GM18508 (cell line): ENCODE results near the gene ARAP1.

Experiments used
- ATAC-seq: cut with Tn5 transposase; IDR thresholded peaks from one replicate; pipeline ENCODE4 v1.9.1; 2021; ENCODE audit warnings: moderate number of reproducible peaks; ENCODE audit not compliant: insufficient read depth, unreplicated experiment

ARAP1 gene

GRCh38 chr11:72672597-72673238, 79.5 kb downstream of the ARAP1 start:
- no peak for ATAC-seq

DNA sequence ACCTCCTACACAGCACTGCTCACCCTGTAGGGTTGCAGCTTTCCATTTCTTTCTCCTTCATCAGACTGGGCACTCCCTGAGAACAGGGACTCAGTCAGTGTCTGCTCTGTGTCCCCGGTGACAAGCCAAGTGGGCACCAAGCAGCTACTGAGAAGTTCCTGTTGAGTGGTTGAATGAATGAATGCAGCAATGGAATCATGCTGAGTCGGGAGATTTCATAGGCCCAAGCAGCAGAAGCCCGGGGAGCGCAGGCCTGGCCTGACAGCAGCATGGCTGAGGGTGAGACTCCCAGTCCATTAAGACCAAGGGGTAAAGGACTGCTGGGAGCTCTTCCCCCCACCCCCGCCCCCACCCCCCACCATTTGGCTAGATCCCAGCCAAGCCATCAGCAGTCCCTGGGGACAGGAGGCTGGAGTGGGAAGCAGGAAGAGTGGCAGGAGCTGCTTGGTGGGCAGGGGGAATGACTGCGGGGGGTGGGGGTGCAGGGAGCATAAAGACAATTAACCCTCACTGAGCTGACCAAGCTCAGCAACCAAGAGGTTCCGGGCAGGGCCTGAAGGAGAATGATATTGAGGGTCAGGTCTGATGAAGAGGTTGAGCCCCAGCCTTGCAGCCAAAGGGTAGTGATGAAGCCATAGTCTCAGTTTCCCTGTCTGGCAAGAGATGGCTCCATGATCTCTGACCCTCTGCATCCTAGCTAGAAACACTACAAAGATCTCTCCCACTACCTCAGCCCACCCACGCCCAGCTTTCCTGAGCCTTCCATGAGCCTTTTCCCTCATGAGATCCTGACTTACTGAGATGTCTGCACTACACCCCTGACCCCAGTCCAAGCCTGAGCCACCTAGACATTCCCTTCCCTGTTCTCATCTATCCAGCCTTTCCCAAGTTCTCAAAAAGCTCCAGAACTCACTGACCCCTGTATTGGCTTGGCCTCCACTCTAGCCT, 80.8 kb downstream of the ARAP1 start:
- no peak for ATAC-seq

- ATAC-seq = no peak
Measured at GRCh38 chr11:72670041-72670440, 82.2 kb downstream of the ARAP1 start.

GRCh38 chr11:72669527-72669926, 82.7 kb downstream of the ARAP1 start:
- ATAC-seq = no peak

- peak; percentile 75 for ATAC-seq
Measured at GRCh38 chr11:72668629-72669347, 83.4 kb downstream of the ARAP1 start.

GRCh38 chr11:72665911-72666472, 86.2 kb downstream of the ARAP1 start:
- ATAC-seq = no peak

DNA sequence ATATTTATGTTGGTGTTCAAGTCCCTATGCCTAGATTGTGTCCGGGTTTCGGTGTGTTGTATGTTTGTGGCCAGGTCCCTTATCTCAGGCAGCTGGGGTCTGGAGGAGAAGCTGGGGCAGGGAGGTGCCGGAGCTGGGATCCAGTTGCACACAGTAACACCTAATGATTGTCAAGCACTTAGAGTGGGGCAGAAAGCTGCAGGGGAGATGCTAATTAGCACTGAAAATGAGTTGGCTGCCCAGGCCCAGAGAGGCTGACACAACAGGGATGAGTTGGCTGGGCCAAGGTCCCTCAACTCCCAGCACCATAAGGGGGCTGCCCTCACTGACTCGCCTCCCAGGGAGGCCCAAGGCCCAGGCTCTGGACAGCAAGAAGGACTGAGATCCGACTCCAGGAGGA, 90.2 kb downstream of the ARAP1 start:
- no peak for ATAC-seq

- ATAC-seq = no peak
Measured at GRCh38 chr11:72661486-72661885, 90.7 kb downstream of the ARAP1 start.

- no peak for ATAC-seq
Measured at GRCh38 chr11:72658989-72659640, 93.1 kb downstream of the ARAP1 start.

GRCh38 chr11:72657411-72658100, 94.7 kb downstream of the ARAP1 start:
- no peak for ATAC-seq

GRCh38 chr11:72655896-72656464, 96.2 kb downstream of the ARAP1 start:
- ATAC-seq = no peak

- no peak for ATAC-seq
Measured at GRCh38 chr11:72655014-72655413, 97.2 kb downstream of the ARAP1 start.

- ATAC-seq = no peak
Measured at GRCh38 chr11:72653649-72654048, 98.6 kb downstream of the ARAP1 start.

- no peak for ATAC-seq
Measured at GRCh38 chr11:72652873-72653630, 99.2 kb downstream of the ARAP1 start.

DNA sequence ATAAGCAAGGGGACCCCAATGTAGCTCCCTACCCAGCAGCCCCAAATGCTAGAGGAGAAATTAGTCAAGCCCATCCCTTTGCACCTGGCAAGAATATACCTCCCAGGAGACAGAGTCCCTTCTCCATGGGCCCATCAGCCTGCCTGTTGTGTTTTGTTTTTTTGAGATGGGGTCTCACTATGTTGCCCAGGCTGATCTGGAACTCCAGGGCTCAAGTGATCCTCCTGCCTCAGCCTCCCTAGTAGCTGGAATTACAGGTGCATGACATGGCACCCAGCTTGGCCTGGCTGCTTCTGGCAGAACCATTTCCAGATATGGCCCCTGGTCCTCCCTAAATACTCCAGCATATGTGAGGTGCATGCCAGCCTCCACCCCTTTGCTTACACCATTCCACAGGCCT, 100.1 kb downstream of the ARAP1 start:
- ATAC-seq = no peak

GRCh38 chr11:72649215-72649976, 102.8 kb downstream of the ARAP1 start:
- no peak for ATAC-seq

DNA sequence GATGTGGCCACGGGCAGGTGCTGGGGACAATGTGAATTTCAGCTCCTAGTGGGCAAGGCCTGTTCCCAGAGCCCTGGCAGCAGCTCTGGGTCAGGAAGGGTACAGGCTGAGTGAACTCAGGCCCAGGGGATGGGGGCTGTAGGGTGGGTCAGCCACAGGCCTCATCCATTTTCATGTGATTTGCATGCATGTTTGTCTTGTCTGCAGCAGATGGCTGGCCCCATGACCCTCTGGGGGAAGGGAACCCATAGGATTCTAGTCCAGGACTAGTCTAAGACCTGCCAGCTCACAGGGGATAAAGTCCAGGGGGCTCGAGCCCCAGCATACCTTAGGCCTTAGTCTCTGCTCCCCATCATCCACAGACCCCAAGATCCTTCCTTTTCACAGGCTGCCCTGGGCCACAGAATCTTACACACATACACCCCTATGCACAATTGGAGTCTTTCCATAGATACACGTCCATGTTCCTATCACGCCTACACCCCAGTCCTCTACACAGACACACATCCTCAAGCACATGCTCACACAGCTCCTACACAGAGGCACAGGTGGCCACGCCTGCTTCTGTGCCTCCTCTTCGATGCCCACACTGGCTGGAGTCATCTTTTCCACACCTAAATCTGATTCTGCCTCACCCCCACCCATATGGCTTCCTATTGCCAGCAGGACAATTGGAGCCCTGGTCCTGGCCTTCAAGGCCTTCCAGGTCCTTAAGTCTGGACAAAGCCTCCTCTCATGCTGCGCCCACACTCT, 103.6 kb downstream of the ARAP1 start:
- no peak for ATAC-seq
